SHP77 treated with DMSO at 0.1 percent for 48 hours (cell line): ENCODE results near the gene RPN2.

Source experiments
- DNase-seq: peaks from one replicate; lab custom pipeline; 2025; lab: John Stamatoyannopoulos, UW

RPN2 gene

GRCh38 chr20:37243076-37243936, 64.2 kb downstream of the RPN2 start:
- no peak for DNase-seq

- DNase-seq, result no peak
These were observed 64.9 kb downstream of the RPN2 start for GRCh38 chr20:37243937-37244571.

GRCh38 chr20:37244572-37244957, 65.4 kb downstream of the RPN2 start:
- DNase-seq, result no peak

- DNase-seq, result no peak
These were observed 66.4 kb downstream of the RPN2 start for GRCh38 chr20:37245216-37246150.

GRCh38 chr20:37246736-37247135, 67.6 kb downstream of the RPN2 start:
- no peak for DNase-seq

- no peak for DNase-seq
These were observed 68.4 kb downstream of the RPN2 start for GRCh38 chr20:37247547-37247946.

- DNase-seq, result no peak
These were observed 70.2 kb downstream of the RPN2 start for GRCh38 chr20:37249304-37249703.

GRCh38 chr20:37251825-37252477, 72.8 kb downstream of the RPN2 start:
- DNase-seq, result no peak

- DNase-seq, result no peak
These were observed 74.0 kb downstream of the RPN2 start for GRCh38 chr20:37253087-37253486.

- DNase-seq, result no peak
These were observed 75.2 kb downstream of the RPN2 start for GRCh38 chr20:37254114-37254878.

GRCh38 chr20:37256286-37256685, 77.2 kb downstream of the RPN2 start:
- DNase-seq, result no peak

GRCh38 chr20:37257530-37257929, 78.4 kb downstream of the RPN2 start:
- DNase-seq, result no peak

GRCh38 chr20:37257988-37258387, 78.9 kb downstream of the RPN2 start:
- DNase-seq, result no peak

GRCh38 chr20:37259031-37259430, 79.9 kb downstream of the RPN2 start:
- DNase-seq, result no peak

GRCh38 chr20:37259865-37260264, 80.7 kb downstream of the RPN2 start:
- DNase-seq, result no peak

- DNase-seq, result no peak
These were observed 81.8 kb downstream of the RPN2 start for GRCh38 chr20:37260923-37261322.

GRCh38 chr20:37261714-37262113, 82.6 kb downstream of the RPN2 start, which contains the start of gene GHRH:
TSS of gene GHRH (minus strand) at chr20:37261814. CDS start at chr20:37256889, 4,925 bp downstream.
- DNase-seq, result no peak

- no peak for DNase-seq
These were observed 83.4 kb downstream of the RPN2 start for GRCh38 chr20:37262505-37262904.

- no peak for DNase-seq
These were observed 84.6 kb downstream of the RPN2 start for GRCh38 chr20:37263686-37264085.

GRCh38 chr20:37265152-37265551, 86.0 kb downstream of the RPN2 start:
- DNase-seq, result no peak
